ENCODE measurements around the gene MAPT. TPM values are rescaled to one million over a fixed set of nuclear protein-coding genes. Genes with fewer than 3 reads are reported as not detected.
"Not testable (repeated sequence)": the region's sequence is repeated elsewhere in the genome, so short reads cannot be mapped to it uniquely, and the experiment has no call there.

Gene MAPT
- total RNA-seq, 1 donor from 2014 or later: 3.5 TPM

GRCh38 chr17:46012506-46013079 lies 118.2 kb downstream of the MAPT start:
- DNase-seq (ENCODE audit: extremely low spot score, unreplicated experiment): no peak
- H3K36me3 Mint-ChIP-seq: no peaks in the 10 kb centered on the region
- peaks cover 4% of the 10 kb centered on the region for H3K4me1 Mint-ChIP-seq (ENCODE audit: unreplicated experiment)
- no peak for TF ChIP-seq CTCF (conservative IDR thresholded peaks at IDR 0.05)
- H3K4me3 Mint-ChIP-seq: no peak overlapping the region
- no peak overlapping the region for H3K27ac Mint-ChIP-seq
- H3K27me3 Mint-ChIP-seq: no peaks in the 10 kb centered on the region
- H3K9me3 Mint-ChIP-seq: no peaks in the 10 kb centered on the region

- Mint-ChIP-seq H3K9me3 (no peaks in the 10 kb centered on the region), H3K36me3 (no peaks in the 10 kb centered on the region), H3K27me3 (no peaks in the 10 kb centered on the region), H3K4me3 (no peak overlapping the region), H3K27ac (no peak overlapping the region), H3K4me1 (ENCODE audit: unreplicated experiment) (peaks cover 4% of the 10 kb centered on the region)
- no peak for DNase-seq (ENCODE audit: extremely low spot score, unreplicated experiment)
- no peak for TF ChIP-seq CTCF (conservative IDR thresholded peaks at IDR 0.05)
Measured at GRCh38 chr17:46013127-46013501, 118.8 kb downstream of the MAPT start.

GRCh38 chr17:46013502-46014165 lies 119.3 kb downstream of the MAPT start:
- no peak overlapping the region for H3K27ac Mint-ChIP-seq
- peaks cover 4% of the 10 kb centered on the region for H3K4me1 Mint-ChIP-seq (ENCODE audit: unreplicated experiment)
- H3K36me3 Mint-ChIP-seq: no peaks in the 10 kb centered on the region
- no peaks in the 10 kb centered on the region for H3K27me3 Mint-ChIP-seq
- TF ChIP-seq CTCF (conservative IDR thresholded peaks at IDR 0.05): no peak
- no peak for DNase-seq (ENCODE audit: extremely low spot score, unreplicated experiment)
- no peak overlapping the region for H3K4me3 Mint-ChIP-seq
- no peaks in the 10 kb centered on the region for H3K9me3 Mint-ChIP-seq

- H3K4me3 Mint-ChIP-seq, H3K27ac Mint-ChIP-seq, H3K27me3 Mint-ChIP-seq: not testable (repeated sequence)
Measured at GRCh38 chr17:46019408-46019925, 125.1 kb downstream of the MAPT start.

GRCh38 chr17:46020023-46020761 lies 125.8 kb downstream of the MAPT start:
- H3K4me3 Mint-ChIP-seq: no peak overlapping the region
- no peaks in the 10 kb centered on the region for H3K4me1 Mint-ChIP-seq (ENCODE audit: unreplicated experiment)
- H3K27ac Mint-ChIP-seq: no peak overlapping the region
- H3K27me3 Mint-ChIP-seq: no peaks in the 10 kb centered on the region
- TF ChIP-seq CTCF (conservative IDR thresholded peaks at IDR 0.05): no peak
- H3K36me3 Mint-ChIP-seq: peaks cover 13% of the 10 kb centered on the region
- DNase-seq (ENCODE audit: extremely low spot score, unreplicated experiment): no peak
- H3K9me3 Mint-ChIP-seq: no peaks in the 10 kb centered on the region

More at GRCh38 chr17:46019408-46019925, 125.1 kb downstream of the MAPT start:
- DNase-seq (ENCODE audit: extremely low spot score, unreplicated experiment); H3K4me1 Mint-ChIP-seq (ENCODE audit: unreplicated experiment); H3K9me3 Mint-ChIP-seq: not testable (repeated sequence)
- H3K36me3 Mint-ChIP-seq: peaks cover 13% of the 10 kb centered on the region

GRCh38 chr17:46020998-46021397 lies 126.6 kb downstream of the MAPT start:
- Mint-ChIP-seq H3K9me3 (no peaks in the 10 kb centered on the region), H3K36me3 (peaks cover 13% of the 10 kb centered on the region), H3K4me1 (ENCODE audit: unreplicated experiment) (no peaks in the 10 kb centered on the region), H3K4me3 (no peak overlapping the region), H3K27ac (no peak overlapping the region), H3K27me3 (no peaks in the 10 kb centered on the region)
- no peak for DNase-seq (ENCODE audit: extremely low spot score, unreplicated experiment)
- no peak for TF ChIP-seq CTCF (conservative IDR thresholded peaks at IDR 0.05)

GRCh38 chr17:46023366-46023765 lies 129.0 kb downstream of the MAPT start:
- not testable (repeated sequence) for H3K9me3 Mint-ChIP-seq; H3K27me3 Mint-ChIP-seq; H3K4me3 Mint-ChIP-seq; H3K4me1 Mint-ChIP-seq (ENCODE audit: unreplicated experiment); H3K27ac Mint-ChIP-seq; DNase-seq (ENCODE audit: extremely low spot score, unreplicated experiment)
- H3K36me3 Mint-ChIP-seq: peaks cover 20% of the 10 kb centered on the region
